IMR-90 (cell line): Measurements from ENCODE around the gene PHKB. TPM values are rescaled to one million over a fixed set of nuclear protein-coding genes. Genes with fewer than 3 reads are reported as not detected.

Source experiments
- ATAC-seq: fragments of 200-7000 bp; cut with Tn5 transposase; 2 replicates; pipeline ENCODE4 v1.9.1; 2020; ENCODE audit warnings: low read depth, mild to moderate bottlenecking, moderate library complexity
- BruUV-seq: library from RNA; stranded (reverse); fragments of 400-500 nt; replicated peaks from 2 replicates; lab custom pipeline; 2021; lab: Mats Ljungman, UMichigan
- CTCF ChIA-PET: fragments of 300-600 bp; formaldehyde crosslinking; extraction: SDS; loops from one replicate; lab custom pipeline; 2021; ENCODE audit warnings: antibody characterized with exemption; lab: Yijun Ruan, JAX
- POLR2A ChIA-PET: fragments of 300-600 bp; sonication (Branson Sonifier 250); formaldehyde crosslinking; loops from one replicate; lab custom pipeline; 2022; ENCODE audit warnings: antibody characterized with exemption; ENCODE audit not compliant: unreplicated experiment; lab: Charles Lee
- DNase-seq: peaks from one replicate; pipeline ENCODE4 v3.0.0; 2013
- H2AFZ ChIP-seq: replicated peaks from 2 replicates; pipeline ENCODE3; 2013; ENCODE audit warnings: low read length, mild to moderate bottlenecking; ENCODE audit not compliant: poor library complexity
- H2AK5ac ChIP-seq: 2 replicates; pipeline ENCODE4 v1.6.1; 2013; ENCODE audit warnings: low read depth, low read length, inconsistent platforms
- H2AK9ac ChIP-seq: replicated peaks from 2 replicates; pipeline ENCODE3; 2013; ENCODE audit warnings: mild to moderate bottlenecking, low read depth, low read length, moderate library complexity; ENCODE audit not compliant: poor library complexity
- H2BK120ac ChIP-seq: 2 replicates; pipeline ENCODE4 v1.6.1; 2013; ENCODE audit warnings: low read depth, low read length, inconsistent platforms
- H2BK15ac ChIP-seq: 3 replicates; pipeline ENCODE4 v1.6.1; 2013; ENCODE audit warnings: low read depth, low read length, inconsistent platforms
- H2BK20ac ChIP-seq: 2 replicates; pipeline ENCODE4 v1.6.1; 2013; ENCODE audit warnings: low read depth, mild to moderate bottlenecking, inconsistent platforms, low read length, moderate library complexity
- H2BK5ac ChIP-seq: 2 replicates; pipeline ENCODE4 v1.6.1; 2013; ENCODE audit warnings: mild to moderate bottlenecking, low read depth, low read length, inconsistent platforms; ENCODE audit not compliant: poor library complexity, severe bottlenecking
- H3K14ac ChIP-seq: replicated peaks from 2 replicates; pipeline ENCODE4 v1.6.1; 2013; ENCODE audit warnings: low read depth, low read length, inconsistent platforms
- H3K18ac ChIP-seq: 2 replicates; pipeline ENCODE4 v1.6.1; 2013; ENCODE audit warnings: low read depth, low read length, control low read depth
- H3K23ac ChIP-seq: 2 replicates; pipeline ENCODE4 v1.6.1; 2013; ENCODE audit warnings: low read depth, low read length, inconsistent platforms
- H3K27ac ChIP-seq: 2 replicates; pipeline ENCODE4 v1.5.1; 2013; ENCODE audit warnings: mild to moderate bottlenecking, control low read depth, low read length; ENCODE audit not compliant: insufficient read depth
- H3K27me3 ChIP-seq: 2 replicates; pipeline ENCODE4 v1.6.1; 2013; ENCODE audit warnings: low read length; ENCODE audit not compliant: control insufficient read depth, insufficient read depth
- H3K36me3 ChIP-seq: 2 replicates; pipeline ENCODE4 v1.6.1; 2013; ENCODE audit warnings: low read length, mixed read lengths; ENCODE audit not compliant: control insufficient read depth, insufficient read depth
- H3K4ac ChIP-seq: 2 replicates; pipeline ENCODE4 v1.6.1; 2013; ENCODE audit warnings: low read depth, low read length, inconsistent platforms
- H3K4me1 ChIP-seq: 2 replicates; pipeline ENCODE4 v1.6.1; 2013; ENCODE audit warnings: low read length, mixed read lengths; ENCODE audit not compliant: control insufficient read depth, insufficient read depth
- H3K4me2 ChIP-seq: 2 replicates; pipeline ENCODE4 v1.6.1; 2013; ENCODE audit warnings: low read depth, mild to moderate bottlenecking, control low read depth, low read length, moderate library complexity
- H3K4me3 ChIP-seq: 2 replicates; pipeline ENCODE4 v1.5.1; 2013; ENCODE audit warnings: low read depth, mild to moderate bottlenecking, control low read depth, low read length, moderate library complexity; ENCODE audit not compliant: insufficient read depth
- H3K56ac ChIP-seq: 2 replicates; pipeline ENCODE4 v1.6.1; 2013; ENCODE audit warnings: low read length, inconsistent platforms; ENCODE audit not compliant: insufficient read depth; ENCODE audit errors: extremely low read depth
- H3K79me1 ChIP-seq, 2 experiments: 2 replicates each; pipeline ENCODE4 v1.6.1; 2013; ENCODE audit warnings: low read length in 2 of 2, inconsistent platforms in 1 of 2, low read depth in 1 of 2
- H3K9ac ChIP-seq: 2 replicates; pipeline ENCODE4 v1.6.1; 2013; ENCODE audit warnings: low read depth, low read length, control low read depth
- H3K9me1 ChIP-seq: 2 replicates; pipeline ENCODE4 v1.6.1; 2013; ENCODE audit warnings: low read length, inconsistent platforms; ENCODE audit not compliant: insufficient read depth
- H3K9me3 ChIP-seq: 2 replicates; pipeline ENCODE4 v1.6.1; 2013; ENCODE audit warnings: low read length; ENCODE audit not compliant: control insufficient read depth, insufficient read depth
- H4K20me1 ChIP-seq: 2 replicates; pipeline ENCODE4 v1.6.1; 2013; ENCODE audit warnings: low read length, inconsistent platforms; ENCODE audit not compliant: insufficient read depth
- H4K5ac ChIP-seq: 2 replicates; pipeline ENCODE4 v1.6.1; 2013; ENCODE audit warnings: mild to moderate bottlenecking, low read depth, low read length, control low read depth
- H4K8ac ChIP-seq, 2 experiments: 2 replicates each; pipeline ENCODE4 v1.6.1; 2013; ENCODE audit warnings: low read depth in 2 of 2, low read length in 2 of 2, control low read depth in 1 of 2, inconsistent platforms in 1 of 2
- H4K91ac ChIP-seq: 2 replicates; pipeline ENCODE4 v1.6.1; 2013; ENCODE audit warnings: low read depth, low read length, inconsistent platforms; ENCODE audit not compliant: insufficient read depth
- BHLHE40 ChIP-seq: fragments of 150-350 bp; IDR thresholded peaks from 2 replicates; pipeline ENCODE4 v1.6.1; 2016; ENCODE audit warnings: mild to moderate bottlenecking, low read depth, low read length
- CEBPB ChIP-seq: IDR thresholded peaks from 2 replicates; pipeline ENCODE4 v1.6.1; 2012; ENCODE audit warnings: low read depth, low read length, improper control_type of control experiment
- CHD1 ChIP-seq: IDR thresholded peaks from 2 replicates; pipeline ENCODE4 v1.6.1; 2012; ENCODE audit warnings: low read depth, low read length, improper control_type of control experiment
- FOS ChIP-seq: fragments of 150-350 bp; IDR thresholded peaks from 2 replicates; pipeline ENCODE4 v1.6.1; 2016; ENCODE audit warnings: low read depth, low read length
- MAZ ChIP-seq: IDR thresholded peaks from 2 replicates; pipeline ENCODE4 v1.6.1; 2012; ENCODE audit warnings: low read depth, mild to moderate bottlenecking, low read length, improper control_type of control experiment, moderate library complexity, borderline replicate concordance
- MXI1 ChIP-seq: IDR thresholded peaks from 2 replicates; pipeline ENCODE4 v1.6.1; 2012; ENCODE audit warnings: low read depth, mild to moderate bottlenecking, low read length, moderate library complexity, borderline replicate concordance
- NFE2L2 ChIP-seq: fragments of 150-350 bp; IDR thresholded peaks from 2 replicates; pipeline ENCODE4 v1.6.1; 2016; ENCODE audit warnings: low read depth, mild to moderate bottlenecking, low read length
- POLR2A ChIP-seq: IDR thresholded peaks from 2 replicates; pipeline ENCODE4 v1.6.1; 2012; ENCODE audit warnings: mild to moderate bottlenecking, low read depth, low read length
- RAD21 ChIP-seq: IDR thresholded peaks from 2 replicates; pipeline ENCODE4 v1.6.1; 2012; ENCODE audit warnings: low read length, improper control_type of control experiment
- RCOR1 ChIP-seq: IDR thresholded peaks from 2 replicates; pipeline ENCODE4 v1.6.1; 2012; ENCODE audit warnings: mild to moderate bottlenecking, low read length, improper control_type of control experiment; ENCODE audit not compliant: insufficient replicate concordance
- RFX5 ChIP-seq: IDR thresholded peaks from 2 replicates; pipeline ENCODE4 v1.8.0; 2012; ENCODE audit warnings: low read depth, mild to moderate bottlenecking, low read length, moderate library complexity
- SMC3 ChIP-seq: fragments of 150-350 bp; IDR thresholded peaks from 2 replicates; pipeline ENCODE4 v1.6.1; 2016; ENCODE audit warnings: low read depth, mild to moderate bottlenecking, antibody characterized with exemption, low read length, moderate library complexity
- WGBS, 2 experiments: methylation state at CpG; one replicate each; pipeline versions ENCODE4 v1.1.5 to v1.1.7; 2013; ENCODE audit warnings: missing lambda C conversion rate in 2 of 2; ENCODE audit not compliant: insufficient read length in 1 of 2; ENCODE audit errors: extremely low coverage in 2 of 2; 5-methylcytosine and 5-hydroxymethylcytosine counted together
- dilution Hi-C: fragments of 300-500 bp; cut with HindIII; formaldehyde crosslinking; loops from one replicate; pipeline ENCODE4 v1.14.3; 2018; ENCODE audit warnings: low sequenced_read_pairs; ENCODE audit not compliant: unreplicated experiment
- in situ Hi-C: fragments of 300-500 bp; cut with MboI; formaldehyde crosslinking; loops from 3 replicates; pipeline ENCODE4 v1.14.3; 2019; ENCODE audit warnings: low sequenced_read_pairs, inconsistent platforms, mixed read lengths
- intact Hi-C: fragments of 100-400 bp; cut with micrococcal nuclease; formaldehyde crosslinking; loops from 2 replicates; pipeline ENCODE4 v1.10.0; 2022
- polyA plus RNA-seq, 3 experiments: library from polyadenylated mRNA; depleted of rRNA; stranded (reverse); fragments of >200 nt; gene quantifications; 2 replicates each; pipeline ENCODE4 v1.2.3, GENCODE V29; 2012; ENCODE audit warnings: low replicate concordance in 1 of 3
- total RNA-seq: library from RNA; depleted of rRNA; stranded (reverse); fragments of >200 nt; gene quantifications from 2 replicates; pipeline ENCODE4 v1.2.3, GENCODE V29; 2012
- TF ChIP-seq, protein P1 (sequence below): fragments of 150-350 bp; IDR thresholded peaks from 2 replicates; pipeline ENCODE4 v1.6.1; 2016; ENCODE audit warnings: low read depth, mild to moderate bottlenecking, low read length, moderate library complexity, borderline replicate concordance
- TF ChIP-seq, protein P2 (sequence below): fragments of 150-350 bp; IDR thresholded peaks from 2 replicates; pipeline ENCODE4 v1.6.1; 2017; ENCODE audit warnings: mild to moderate bottlenecking, antibody characterized with exemption, low read length, low read depth
- TF ChIP-seq, protein P3 (sequence below): conservative IDR thresholded peaks from 2 replicates; pipeline ENCODE4 v1.5.1; 2012; ENCODE audit warnings: mild to moderate bottlenecking, low read depth, low read length, improper control_type of control experiment

PHKB gene
- total and polyA plus RNA-seq, 2 of the 4 experiments (the other 2 are of a cell fraction) = 24.2 to 58.6 TPM

DNA sequence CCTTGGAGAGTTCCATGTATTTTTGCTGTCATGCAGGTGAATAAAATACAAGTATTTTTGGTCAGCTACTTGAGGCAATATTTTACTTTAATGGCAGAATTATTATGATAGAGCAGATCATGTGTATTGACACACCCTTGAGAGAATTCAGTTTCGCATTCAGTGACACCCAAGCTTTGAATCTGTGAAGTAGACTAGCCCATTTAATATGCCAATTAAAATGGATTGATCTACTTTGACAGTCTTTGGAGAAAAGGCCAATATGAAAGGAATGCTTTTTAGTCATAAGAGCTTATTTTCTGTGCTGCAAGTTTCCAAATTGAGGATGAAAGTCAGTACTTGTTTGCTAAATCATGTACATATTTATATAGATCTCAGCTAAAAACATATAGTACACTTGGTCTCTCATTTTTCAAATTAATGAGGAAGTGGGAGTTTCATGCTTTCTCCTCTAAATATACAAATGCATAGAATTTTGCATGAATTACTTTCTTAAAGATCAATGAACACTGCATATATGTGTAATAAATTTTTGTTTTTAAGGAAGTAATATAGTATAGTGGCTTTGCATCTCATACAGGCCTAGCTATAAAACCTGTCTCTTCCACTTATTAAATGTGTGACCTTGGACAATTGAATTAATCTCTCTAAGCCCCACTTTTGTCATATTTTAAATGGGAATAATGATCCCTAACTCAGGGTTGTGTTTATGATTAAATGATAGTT lies 161.5 kb downstream of the PHKB start:
- Histone ChIP-seq H4K5ac (no peak overlapping the region), H3K14ac (no peak overlapping the region), H2BK20ac (no peak overlapping the region), H4K8ac (no peak overlapping the region), H3K23ac (no peak overlapping the region), H2AFZ (no peak overlapping the region), H2AK9ac (no peak overlapping the region), H2BK120ac (no peak overlapping the region), H2AK5ac (no peak overlapping the region), H3K27me3 (no peaks in the 10 kb centered on the region), H3K18ac (no peak overlapping the region), H3K27ac (no peak overlapping the region), H3K4me2 (no peak overlapping the region), H3K56ac (no peak overlapping the region), H3K4ac (no peak overlapping the region), H3K4me3 (no peak overlapping the region), H4K20me1 (no peaks in the 10 kb centered on the region), H3K4me1 (no peaks in the 10 kb centered on the region), H3K9ac (no peak overlapping the region), H3K9me1 (no peaks in the 10 kb centered on the region), H2BK15ac (no peak overlapping the region), H3K79me1 (peaks cover 0 to 5% of the 10 kb centered on the region in 2 experiments; a peak in 1 of 4 replicates), H3K9me3 (no peaks in the 10 kb centered on the region), H3K36me3 (no peaks in the 10 kb centered on the region), H4K91ac (no peak overlapping the region), H2BK5ac (no peak overlapping the region)
- ChIA-PET CTCF (no interaction called here), POLR2A (no interaction called here)
- TF ChIP-seq NFE2L2 = no peak
- TF ChIP-seq MXI1 = no peak
- TF ChIP-seq BHLHE40 = no peak
- TF ChIP-seq, protein P1, sequence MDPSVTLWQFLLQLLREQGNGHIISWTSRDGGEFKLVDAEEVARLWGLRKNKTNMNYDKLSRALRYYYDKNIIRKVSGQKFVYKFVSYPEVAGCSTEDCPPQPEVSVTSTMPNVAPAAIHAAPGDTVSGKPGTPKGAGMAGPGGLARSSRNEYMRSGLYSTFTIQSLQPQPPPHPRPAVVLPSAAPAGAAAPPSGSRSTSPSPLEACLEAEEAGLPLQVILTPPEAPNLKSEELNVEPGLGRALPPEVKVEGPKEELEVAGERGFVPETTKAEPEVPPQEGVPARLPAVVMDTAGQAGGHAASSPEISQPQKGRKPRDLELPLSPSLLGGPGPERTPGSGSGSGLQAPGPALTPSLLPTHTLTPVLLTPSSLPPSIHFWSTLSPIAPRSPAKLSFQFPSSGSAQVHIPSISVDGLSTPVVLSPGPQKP = no peak
- TF ChIP-seq RAD21 = no peak
- TF ChIP-seq, protein P2, sequence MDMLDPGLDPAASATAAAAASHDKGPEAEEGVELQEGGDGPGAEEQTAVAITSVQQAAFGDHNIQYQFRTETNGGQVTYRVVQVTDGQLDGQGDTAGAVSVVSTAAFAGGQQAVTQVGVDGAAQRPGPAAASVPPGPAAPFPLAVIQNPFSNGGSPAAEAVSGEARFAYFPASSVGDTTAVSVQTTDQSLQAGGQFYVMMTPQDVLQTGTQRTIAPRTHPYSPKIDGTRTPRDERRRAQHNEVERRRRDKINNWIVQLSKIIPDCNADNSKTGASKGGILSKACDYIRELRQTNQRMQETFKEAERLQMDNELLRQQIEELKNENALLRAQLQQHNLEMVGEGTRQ = no peak
- TF ChIP-seq RFX5 = no peak
- TF ChIP-seq FOS = no peak
- TF ChIP-seq CEBPB = no peak
- TF ChIP-seq, protein P3, sequence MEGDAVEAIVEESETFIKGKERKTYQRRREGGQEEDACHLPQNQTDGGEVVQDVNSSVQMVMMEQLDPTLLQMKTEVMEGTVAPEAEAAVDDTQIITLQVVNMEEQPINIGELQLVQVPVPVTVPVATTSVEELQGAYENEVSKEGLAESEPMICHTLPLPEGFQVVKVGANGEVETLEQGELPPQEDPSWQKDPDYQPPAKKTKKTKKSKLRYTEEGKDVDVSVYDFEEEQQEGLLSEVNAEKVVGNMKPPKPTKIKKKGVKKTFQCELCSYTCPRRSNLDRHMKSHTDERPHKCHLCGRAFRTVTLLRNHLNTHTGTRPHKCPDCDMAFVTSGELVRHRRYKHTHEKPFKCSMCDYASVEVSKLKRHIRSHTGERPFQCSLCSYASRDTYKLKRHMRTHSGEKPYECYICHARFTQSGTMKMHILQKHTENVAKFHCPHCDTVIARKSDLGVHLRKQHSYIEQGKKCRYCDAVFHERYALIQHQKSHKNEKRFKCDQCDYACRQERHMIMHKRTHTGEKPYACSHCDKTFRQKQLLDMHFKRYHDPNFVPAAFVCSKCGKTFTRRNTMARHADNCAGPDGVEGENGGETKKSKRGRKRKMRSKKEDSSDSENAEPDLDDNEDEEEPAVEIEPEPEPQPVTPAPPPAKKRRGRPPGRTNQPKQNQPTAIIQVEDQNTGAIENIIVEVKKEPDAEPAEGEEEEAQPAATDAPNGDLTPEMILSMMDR = no peak
- TF ChIP-seq CHD1 = no peak
- TF ChIP-seq MAZ = no peak
- TF ChIP-seq RCOR1 = no peak
- TF ChIP-seq SMC3 = no peak
- TF ChIP-seq POLR2A = no peak
- WGBS, 2 experiments = no CpG with 5 or more reads among the region's 1 CpG
- DNase-seq = no peak
- in situ Hi-C loops (loop anchor here (10.0 kb wide), 2 partner anchors 58 to 62 kb away; no protein-coding TSS in a partner anchor), dilution Hi-C loops (no loop called here), intact Hi-C loops (no loop called here)
- no peak for ATAC-seq
- no TSS peak for BruUV-seq
